BLaER1 treated with 17β-estradiol and CSF1 and Interleukin-3, amounts not matched to agents 10 nM and 100 nM (cell line): ENCODE data around the gene KCNQ1OT1.
A peak's percentile ranks its signal among the peaks of the same experiment; 100 is the strongest.

ENCODE experiments used
- H3K27ac ChIP-seq, 11 experiments: shearing (Covaris generic); formaldehyde crosslinking; 2 replicates each; pipeline ENCODE4 v1.8.1; 2022
- H3K27me3 ChIP-seq, 11 experiments: shearing (Covaris generic); formaldehyde crosslinking; 2 replicates each; pipeline ENCODE4 v1.8.1; 2022
- H3K36me3 ChIP-seq, 11 experiments: shearing (Covaris generic); formaldehyde crosslinking; 2 replicates each; pipeline ENCODE4 v1.8.1; 2022
- H3K4me1 ChIP-seq, 10 experiments: shearing (Covaris generic); formaldehyde crosslinking; 2 replicates each; pipeline ENCODE4 v1.8.1; 2022
- H3K4me2 ChIP-seq, 11 experiments: shearing (Covaris generic); formaldehyde crosslinking; 2 replicates each; pipeline ENCODE4 v1.8.1; 2022
- H3K4me3 ChIP-seq, 10 experiments: shearing (Covaris generic); formaldehyde crosslinking; 2 replicates each; pipeline ENCODE4 v1.8.1; 2022
- H3K9ac ChIP-seq, 11 experiments: shearing (Covaris generic); formaldehyde crosslinking; 2 replicates each; pipeline ENCODE4 v1.8.1; 2022
- H3K9me3 ChIP-seq, 11 experiments: shearing (Covaris generic); formaldehyde crosslinking; replicated peaks in 1 of 11; 2 replicates each; pipeline ENCODE4 v1.8.1; 2022
- H4K20me1 ChIP-seq, 11 experiments: shearing (Covaris generic); formaldehyde crosslinking; 2 replicates each; pipeline ENCODE4 v1.8.1; 2022
- Cebpa-rat ChIP-seq, 11 experiments: shearing (Covaris generic); IDR thresholded peaks; 2 replicates each; pipeline ENCODE4 v1.8.1; 2022

The KCNQ1OT1 gene

GRCh38 chr11:2575591-2576051 is 124.2 kb downstream of the KCNQ1OT1 start:
- H3K36me3 ChIP-seq: peaks cover 0 to 23% (median 0%) of the 10 kb centered on the region in 11 experiments; a peak in 3 of 22 replicates
- H3K4me1 ChIP-seq: peaks cover 30 to 65% (median 47%) of the 10 kb centered on the region in 10 experiments
- TF ChIP-seq Cebpa-rat (IDR thresholded peaks at IDR 0.05): no peak
- no peaks in the 10 kb centered on the region for H3K27me3 ChIP-seq
- peak overlapping the region in 6 of 11 experiments; percentile 57 to 73 (median 64); a peak in 5 of 22 replicates for H3K4me2 ChIP-seq
- H3K9me3 ChIP-seq: peaks cover 0 to 7% (median 0%) of the 10 kb centered on the region in 11 experiments; a peak in 7 of 22 replicates
- no peak overlapping the region for H3K4me3 ChIP-seq
- peak overlapping the region in 2 of 11 experiments; percentile 15 to 24; a peak in 1 of 22 replicates for H3K9ac ChIP-seq
- H4K20me1 ChIP-seq: peaks cover 0 to 18% (median 0%) of the 10 kb centered on the region in 11 experiments; a peak in 2 of 22 replicates
- H3K27ac ChIP-seq: peak overlapping the region in 2 of 11 experiments; percentile 56 to 58; a peak in 4 of 22 replicates

GRCh38 chr11:2574553-2575535 is 125.0 kb downstream of the KCNQ1OT1 start:
- TF ChIP-seq Cebpa-rat (IDR thresholded peaks at IDR 0.05): no peak
- H3K4me3 ChIP-seq: no peak overlapping the region
- peak overlapping the region; percentile 51 to 73 (median 59) for H3K4me2 ChIP-seq
- H3K9me3 ChIP-seq: peaks cover 0 to 12% (median 0%) of the 10 kb centered on the region in 11 experiments; a peak in 7 of 22 replicates
- peaks cover 37 to 73% (median 55%) of the 10 kb centered on the region in 10 experiments for H3K4me1 ChIP-seq
- H4K20me1 ChIP-seq: peaks cover 0 to 17% (median 0%) of the 10 kb centered on the region in 11 experiments; a peak in 2 of 22 replicates
- peaks cover 0 to 23% (median 0%) of the 10 kb centered on the region in 11 experiments; a peak in 3 of 22 replicates for H3K36me3 ChIP-seq
- H3K27ac ChIP-seq: peak overlapping the region; percentile 11 to 58 (median 49); a peak in 19 of 22 replicates
- peak overlapping the region in 8 of 11 experiments; percentile 9 to 41 (median 26); a peak in 5 of 22 replicates for H3K9ac ChIP-seq
- H3K27me3 ChIP-seq: no peaks in the 10 kb centered on the region

GRCh38 chr11:2574043-2574552 is 125.7 kb downstream of the KCNQ1OT1 start:
- Histone ChIP-seq H4K20me1 (peaks cover 0 to 17% (median 0%) of the 10 kb centered on the region in 11 experiments; a peak in 2 of 22 replicates), H3K4me3 (no peak overlapping the region), H3K36me3 (peaks cover 0 to 23% (median 0%) of the 10 kb centered on the region in 11 experiments; a peak in 3 of 22 replicates), H3K27me3 (no peaks in the 10 kb centered on the region), H3K4me2 (peak overlapping the region; percentile 51 to 73 (median 59); a peak in 21 of 22 replicates), H3K9me3 (peaks cover 0 to 12% (median 0%) of the 10 kb centered on the region in 11 experiments; a peak in 7 of 22 replicates), H3K27ac (peak overlapping the region in 10 of 11 experiments; percentile 19 to 58 (median 50); a peak in 16 of 22 replicates), H3K9ac (peak overlapping the region in 6 of 11 experiments; percentile 27 to 44 (median 32); a peak in 3 of 22 replicates), H3K4me1 (peaks cover 40 to 79% (median 62%) of the 10 kb centered on the region in 10 experiments)
- no peak for TF ChIP-seq Cebpa-rat (IDR thresholded peaks at IDR 0.05)

- peak overlapping the region in 5 of 11 experiments; percentile 27 to 44 (median 29); a peak in 3 of 22 replicates for H3K9ac ChIP-seq
- peak overlapping the region in 7 of 11 experiments; percentile 23 to 58 (median 53); a peak in 10 of 22 replicates for H3K27ac ChIP-seq
- H3K4me1 ChIP-seq: peaks cover 41 to 81% (median 66%) of the 10 kb centered on the region in 10 experiments
- no peak for TF ChIP-seq Cebpa-rat (IDR thresholded peaks at IDR 0.05)
- H3K36me3 ChIP-seq: peaks cover 0 to 23% (median 0%) of the 10 kb centered on the region in 11 experiments; a peak in 3 of 22 replicates
- peaks cover 0 to 12% (median 0%) of the 10 kb centered on the region in 11 experiments; a peak in 7 of 22 replicates for H3K9me3 ChIP-seq
- H3K4me3 ChIP-seq: no peak overlapping the region
- peaks cover 0 to 17% (median 0%) of the 10 kb centered on the region in 11 experiments; a peak in 2 of 22 replicates for H4K20me1 ChIP-seq
- no peaks in the 10 kb centered on the region for H3K27me3 ChIP-seq
- H3K4me2 ChIP-seq: peak overlapping the region; percentile 37 to 73 (median 58); a peak in 20 of 22 replicates
Observed at GRCh38 chr11:2573240-2574042, 126.4 kb downstream of the KCNQ1OT1 start.

GRCh38 chr11:2572491-2573239 is 127.1 kb downstream of the KCNQ1OT1 start:
- Histone ChIP-seq H3K36me3 (peaks cover 0 to 23% (median 0%) of the 10 kb centered on the region in 11 experiments; a peak in 3 of 22 replicates), H3K4me1 (peaks cover 41 to 75% (median 59%) of the 10 kb centered on the region in 10 experiments), H3K9me3 (peaks cover 0 to 12% (median 0%) of the 10 kb centered on the region in 11 experiments; a peak in 7 of 22 replicates), H3K4me3 (no peak overlapping the region), H3K27ac (0 out of 22 replicates have a peak overlapping the region, but pooled peaks of 1 of the 11 experiments have one; percentile 5), H4K20me1 (peaks cover 0 to 17% (median 0%) of the 10 kb centered on the region in 11 experiments; a peak in 2 of 22 replicates), H3K4me2 (peak overlapping the region in 3 of 11 experiments; percentile 54 to 68 (median 62); a peak in 1 of 22 replicates), H3K9ac (no peak overlapping the region), H3K27me3 (no peaks in the 10 kb centered on the region)
- TF ChIP-seq Cebpa-rat (IDR thresholded peaks at IDR 0.05): no peak

- no peaks in the 10 kb centered on the region for H3K27me3 ChIP-seq
- no peak overlapping the region for H3K4me2 ChIP-seq
- no peak overlapping the region for H3K4me3 ChIP-seq
- H3K27ac ChIP-seq: no peak overlapping the region
- H4K20me1 ChIP-seq: peaks cover 0 to 17% (median 0%) of the 10 kb centered on the region in 11 experiments; a peak in 2 of 22 replicates
- peaks cover 0 to 12% (median 0%) of the 10 kb centered on the region in 11 experiments; a peak in 7 of 22 replicates for H3K9me3 ChIP-seq
- H3K9ac ChIP-seq: no peak overlapping the region
- H3K36me3 ChIP-seq: peaks cover 0 to 23% (median 0%) of the 10 kb centered on the region in 11 experiments; a peak in 3 of 22 replicates
- no peak for TF ChIP-seq Cebpa-rat (IDR thresholded peaks at IDR 0.05)
- peaks cover 41 to 72% (median 58%) of the 10 kb centered on the region in 10 experiments for H3K4me1 ChIP-seq
Observed at GRCh38 chr11:2571598-2572281, 128.1 kb downstream of the KCNQ1OT1 start.
